ENCODE measurements around the gene PCDHGB3. TPM values are rescaled to one million over a fixed set of nuclear protein-coding genes. Genes with fewer than 3 reads are reported as not detected.
A peak's percentile ranks its signal among the peaks of the same experiment; 100 is the strongest.

The PCDHGB3 gene
- total and polyA plus RNA-seq, 5 donors from 2014 or later = 0.20 TPM; not detected in 4

GRCh38 chr5:141349917-141350619 lies 20.0 kb upstream of the PCDHGB3 start, which contains the start of gene PCDHGB1:
TSS of gene PCDHGB1 (plus strand) at chr5:141350099. CDS start at chr5:141350261, 162 bp downstream.
- H3K4me3 Mint-ChIP-seq = peak within 1 kb of the TSS in 3 of 4 donors; percentile 21 to 41 (median 32)
- H3K9me3 Mint-ChIP-seq = peaks cover 4 to 33% (median 9%) of the 10 kb centered on the region in 7 donors
- H3K27me3 ChIP-seq (ENCODE audit: control insufficient read depth, insufficient read depth, low read length) = peaks cover 29% of the 10 kb centered on the region
- H3K27ac ChIP-seq (ENCODE audit: insufficient read depth, low read length, poor library complexity, severe bottlenecking) = no peak within 1 kb of the TSS
- no peaks in the 10 kb centered on the region for H3K4me1 ChIP-seq (ENCODE audit: control insufficient read depth, insufficient read depth, low read length, poor library complexity, severe bottlenecking)
- DNase-seq (peak in 1 of 3 donors; percentile 46), ATAC-seq (ENCODE audit: low read depth in 2 of 2) (peak in 1 of 2 donors; percentile 28)
- peaks cover 3% of the 10 kb centered on the region for H3K36me3 Mint-ChIP-seq
- no peak within 1 kb of the TSS for H3K27ac Mint-ChIP-seq
- peaks cover 14 to 26% of the 10 kb centered on the region in 2 experiments for H3K9me3 ChIP-seq (ENCODE audit: control insufficient read depth in 2 of 2, low read length in 2 of 2)
- no peak within 1 kb of the TSS for H3K4me3 ChIP-seq (ENCODE audit: low read depth, low read length)
- peaks cover 31% of the 10 kb centered on the region for H3K27me3 Mint-ChIP-seq
- no peaks in the 10 kb centered on the region for H3K36me3 ChIP-seq (ENCODE audit: control insufficient read depth, insufficient read depth, low read length)
- H3K4me1 Mint-ChIP-seq = peaks cover 0 to 4% (median 1%) of the 10 kb centered on the region in 4 donors

- H3K27me3 ChIP-seq (ENCODE audit: control insufficient read depth, insufficient read depth, low read length) = peaks cover 31% of the 10 kb centered on the region
Observed at GRCh38 chr5:141351591-141351990, 18.5 kb upstream of the PCDHGB3 start.

GRCh38 chr5:141354900-141355469 lies 15.1 kb upstream of the PCDHGB3 start, which contains the start of gene PCDHGA4:
TSS of gene PCDHGA4 (plus strand) at chr5:141355021. CDS start at chr5:141355108, 87 bp downstream.
- Histone ChIP-seq H3K9me3 (ENCODE audit: control insufficient read depth in 2 of 2, low read length in 2 of 2) (peaks cover 17 to 28% of the 10 kb centered on the region in 2 experiments), H3K36me3 (ENCODE audit: control insufficient read depth, insufficient read depth, low read length) (no peaks in the 10 kb centered on the region), H3K27me3 (ENCODE audit: control insufficient read depth, insufficient read depth, low read length) (peaks cover 26% of the 10 kb centered on the region), H3K27ac (ENCODE audit: insufficient read depth, low read length, poor library complexity, severe bottlenecking) (no peak within 1 kb of the TSS), H3K4me3 (ENCODE audit: low read depth, low read length) (peak within 1 kb of the TSS; percentile 26), H3K4me1 (ENCODE audit: control insufficient read depth, insufficient read depth, low read length, poor library complexity, severe bottlenecking) (no peaks in the 10 kb centered on the region)
- H3K36me3 Mint-ChIP-seq = no peaks in the 10 kb centered on the region
- peaks cover 46% of the 10 kb centered on the region for H3K27me3 Mint-ChIP-seq
- H3K9me3 Mint-ChIP-seq = peaks cover 0 to 41% (median 13%) of the 10 kb centered on the region in 7 donors
- no peak for ATAC-seq (ENCODE audit: low read depth in 2 of 2)
- H3K4me1 Mint-ChIP-seq = peaks cover 2 to 10% (median 4%) of the 10 kb centered on the region in 4 donors
- no peak for DNase-seq
- H3K27ac Mint-ChIP-seq = no peak within 1 kb of the TSS
- H3K4me3 Mint-ChIP-seq = peak within 1 kb of the TSS in 2 of 4 donors; percentile 8 to 13

More at GRCh38 chr5:141351591-141351990, 18.5 kb upstream of the PCDHGB3 start:
- peaks cover 2 to 33% (median 7%) of the 10 kb centered on the region in 7 donors for H3K9me3 Mint-ChIP-seq
- Histone ChIP-seq H3K36me3 (ENCODE audit: control insufficient read depth, insufficient read depth, low read length) (no peaks in the 10 kb centered on the region), H3K4me3 (ENCODE audit: low read depth, low read length) (no peak overlapping the region), H3K27ac (ENCODE audit: insufficient read depth, low read length, poor library complexity, severe bottlenecking) (no peak overlapping the region), H3K9me3 (ENCODE audit: control insufficient read depth in 2 of 2, low read length in 2 of 2) (peaks cover 12 to 28% of the 10 kb centered on the region in 2 experiments), H3K4me1 (ENCODE audit: control insufficient read depth, insufficient read depth, low read length, poor library complexity, severe bottlenecking) (no peaks in the 10 kb centered on the region)
- no peak for DNase-seq
- no peak for ATAC-seq (ENCODE audit: low read depth in 2 of 2)
- H3K27me3 Mint-ChIP-seq = peaks cover 31% of the 10 kb centered on the region
- H3K27ac Mint-ChIP-seq = no peak overlapping the region
- no peaks in the 10 kb centered on the region for H3K36me3 Mint-ChIP-seq
- peaks cover 0 to 5% (median 3%) of the 10 kb centered on the region in 4 donors for H3K4me1 Mint-ChIP-seq
- no peak overlapping the region for H3K4me3 Mint-ChIP-seq

GRCh38 chr5:141355641-141356040 lies 14.4 kb upstream of the PCDHGB3 start:
- Mint-ChIP-seq H3K4me3 (peak overlapping the region in 1 of 4 donors; percentile 13), H3K27me3 (peaks cover 50% of the 10 kb centered on the region), H3K9me3 (peaks cover 0 to 42% (median 14%) of the 10 kb centered on the region in 7 donors), H3K27ac (no peak overlapping the region), H3K4me1 (peaks cover 0 to 10% (median 4%) of the 10 kb centered on the region in 4 donors), H3K36me3 (peaks cover 2% of the 10 kb centered on the region)
- no peak overlapping the region for H3K4me3 ChIP-seq (ENCODE audit: low read depth, low read length)
- H3K4me1 ChIP-seq (ENCODE audit: control insufficient read depth, insufficient read depth, low read length, poor library complexity, severe bottlenecking) = no peaks in the 10 kb centered on the region
- H3K27me3 ChIP-seq (ENCODE audit: control insufficient read depth, insufficient read depth, low read length) = peaks cover 20% of the 10 kb centered on the region
- no peak overlapping the region for H3K27ac ChIP-seq (ENCODE audit: insufficient read depth, low read length, poor library complexity, severe bottlenecking)
- DNase-seq = no peak
- H3K36me3 ChIP-seq (ENCODE audit: control insufficient read depth, insufficient read depth, low read length) = no peaks in the 10 kb centered on the region
- ATAC-seq (ENCODE audit: low read depth in 2 of 2) = no peak
- peaks cover 15 to 28% of the 10 kb centered on the region in 2 experiments for H3K9me3 ChIP-seq (ENCODE audit: control insufficient read depth in 2 of 2, low read length in 2 of 2)

- peaks cover 15% of the 10 kb centered on the region for H3K27me3 ChIP-seq (ENCODE audit: control insufficient read depth, insufficient read depth, low read length)
- H3K27me3 Mint-ChIP-seq = peaks cover 55% of the 10 kb centered on the region
Observed at GRCh38 chr5:141356133-141356532, 13.9 kb upstream of the PCDHGB3 start.

GRCh38 chr5:141356950-141357349 lies 13.1 kb upstream of the PCDHGB3 start:
- peaks cover 10 to 25% of the 10 kb centered on the region in 2 experiments for H3K9me3 ChIP-seq (ENCODE audit: control insufficient read depth in 2 of 2, low read length in 2 of 2)
- H3K36me3 Mint-ChIP-seq = peaks cover 3% of the 10 kb centered on the region
- peaks cover 58% of the 10 kb centered on the region for H3K27me3 Mint-ChIP-seq
- H3K4me1 ChIP-seq (ENCODE audit: control insufficient read depth, insufficient read depth, low read length, poor library complexity, severe bottlenecking) = no peaks in the 10 kb centered on the region
- H3K36me3 ChIP-seq (ENCODE audit: control insufficient read depth, insufficient read depth, low read length) = no peaks in the 10 kb centered on the region
- H3K27ac Mint-ChIP-seq = no peak overlapping the region
- DNase-seq = no peak
- peaks cover 0 to 46% (median 16%) of the 10 kb centered on the region in 7 donors for H3K9me3 Mint-ChIP-seq
- ATAC-seq (ENCODE audit: low read depth in 2 of 2) = no peak
- H3K4me3 ChIP-seq (ENCODE audit: low read depth, low read length) = no peak overlapping the region
- peaks cover 12% of the 10 kb centered on the region for H3K27me3 ChIP-seq (ENCODE audit: control insufficient read depth, insufficient read depth, low read length)
- H3K4me3 Mint-ChIP-seq = no peak overlapping the region
- peaks cover 0 to 10% (median 5%) of the 10 kb centered on the region in 4 donors for H3K4me1 Mint-ChIP-seq
- no peak overlapping the region for H3K27ac ChIP-seq (ENCODE audit: insufficient read depth, low read length, poor library complexity, severe bottlenecking)

More at GRCh38 chr5:141356133-141356532, 13.9 kb upstream of the PCDHGB3 start:
- H3K36me3 Mint-ChIP-seq = peaks cover 3% of the 10 kb centered on the region
- Histone ChIP-seq H3K9me3 (ENCODE audit: control insufficient read depth in 2 of 2, low read length in 2 of 2) (peaks cover 10 to 28% of the 10 kb centered on the region in 2 experiments), H3K4me3 (ENCODE audit: low read depth, low read length) (no peak overlapping the region), H3K27ac (ENCODE audit: insufficient read depth, low read length, poor library complexity, severe bottlenecking) (no peak overlapping the region), H3K4me1 (ENCODE audit: control insufficient read depth, insufficient read depth, low read length, poor library complexity, severe bottlenecking) (no peaks in the 10 kb centered on the region), H3K36me3 (ENCODE audit: control insufficient read depth, insufficient read depth, low read length) (no peaks in the 10 kb centered on the region)
- H3K4me1 Mint-ChIP-seq = peaks cover 0 to 10% (median 5%) of the 10 kb centered on the region in 4 donors
- no peak for DNase-seq
- no peak overlapping the region for H3K4me3 Mint-ChIP-seq
- peaks cover 0 to 42% (median 14%) of the 10 kb centered on the region in 7 donors for H3K9me3 Mint-ChIP-seq
- ATAC-seq (ENCODE audit: low read depth in 2 of 2) = no peak
- no peak overlapping the region for H3K27ac Mint-ChIP-seq

GRCh38 chr5:141359790-141360426 lies 10.1 kb upstream of the PCDHGB3 start, which contains the start of gene PCDHGB2:
TSS of gene PCDHGB2 (plus strand) at chr5:141359994. CDS start at chr5:141360136, 142 bp downstream.
- H3K9me3 Mint-ChIP-seq = peaks cover 0 to 56% (median 16%) of the 10 kb centered on the region in 7 donors
- peaks cover 0 to 10% (median 5%) of the 10 kb centered on the region in 4 donors for H3K4me1 Mint-ChIP-seq
- H3K4me3 Mint-ChIP-seq = peak within 1 kb of the TSS; percentile 65 to 89 (median 80)
- H3K27me3 Mint-ChIP-seq = peaks cover 64% of the 10 kb centered on the region
- Histone ChIP-seq H3K27me3 (ENCODE audit: control insufficient read depth, insufficient read depth, low read length) (peaks cover 21% of the 10 kb centered on the region), H3K4me3 (ENCODE audit: low read depth, low read length) (peak within 1 kb of the TSS; percentile 54), H3K36me3 (ENCODE audit: control insufficient read depth, insufficient read depth, low read length) (no peaks in the 10 kb centered on the region), H3K27ac (ENCODE audit: insufficient read depth, low read length, poor library complexity, severe bottlenecking) (no peak within 1 kb of the TSS), H3K4me1 (ENCODE audit: control insufficient read depth, insufficient read depth, low read length, poor library complexity, severe bottlenecking) (no peaks in the 10 kb centered on the region), H3K9me3 (ENCODE audit: control insufficient read depth in 2 of 2, low read length in 2 of 2) (peaks cover 22 to 41% of the 10 kb centered on the region in 2 experiments)
- ATAC-seq (ENCODE audit: low read depth in 2 of 2) (no peak), DNase-seq (peak in 1 of 3 donors; percentile 35)
- H3K27ac Mint-ChIP-seq = peak within 1 kb of the TSS in 1 of 3 donors; percentile 32
- peaks cover 6% of the 10 kb centered on the region for H3K36me3 Mint-ChIP-seq

Measured in CD4-positive, CD25-positive, alpha-beta regulatory T cell (primary cell).